Loucy (cell line): ENCODE results near the gene PPP2R5C.

Experiments
- CTCF ChIP-seq: fragments of 200-600 bp; sonication (generic); conservative IDR thresholded peaks from 2 replicates; pipeline ENCODE4 v1.5.1; 2014; ENCODE audit warnings: mild to moderate bottlenecking, antibody characterized with exemption, low read length
- EZH2phosphoT487 ChIP-seq: fragments of 200-600 bp; IDR thresholded peaks from 2 replicates; pipeline ENCODE4 v1.6.1; 2018; ENCODE audit warnings: antibody characterized with exemption, mild to moderate bottlenecking, moderate library complexity, borderline replicate concordance

DNA sequence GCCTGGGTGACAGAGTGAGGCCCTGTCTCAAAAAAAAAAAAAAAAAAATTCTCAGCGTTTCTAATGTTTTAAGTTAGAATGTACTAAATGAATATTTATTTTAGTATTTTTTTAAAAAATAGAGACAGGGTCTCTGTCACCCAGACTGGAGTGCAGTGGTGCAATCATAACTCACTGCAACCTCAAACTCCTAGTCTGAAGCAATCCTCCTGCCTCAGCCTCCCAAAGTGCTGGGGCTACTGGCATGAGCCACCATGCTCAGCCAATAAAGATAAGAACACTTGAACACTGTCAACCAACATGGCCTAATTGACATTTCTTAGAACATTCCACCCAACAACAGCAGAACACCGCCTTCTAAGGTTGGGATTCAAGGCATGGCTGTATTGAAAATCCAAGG, 197.8 kb downstream of the PPP2R5C start:
- TF ChIP-seq CTCF: no peak
- TF ChIP-seq EZH2phosphoT487: no peak
